Stimulated activated naive B cell treated with anti-CD40 and anti-IgM and Interleukin-4, amounts not matched to agents 10 μg/mL and 1 μg/mL and 100 μg/mL, for 72 hours (primary cell): ENCODE data around the gene FCSK.

Experiments
- ATAC-seq, 2 donors: fragments of 150-1000 bp; cut with Tn5 transposase; replicated peaks; 2 replicates each; pipeline ENCODE4 v1.10.0; 2021; ENCODE audit warnings: moderate library complexity in 1 of 2
- DNase-seq: peaks from one replicate; pipeline ENCODE4 v3.0.0; 2021
- H3K27ac Mint-ChIP-seq: one replicate; pipeline ENCODE4 v1.8.0; 2022; ENCODE audit warnings: mild to moderate bottlenecking, mixed read lengths
- H3K27me3 Mint-ChIP-seq, 2 donors: one replicate each; pipeline ENCODE4 v1.8.0; 2022; ENCODE audit warnings: mixed read lengths in 2 of 2
- H3K36me3 Mint-ChIP-seq, 2 donors: one replicate each; pipeline ENCODE4 v1.8.0; 2022; ENCODE audit warnings: mixed read lengths in 2 of 2, mild to moderate bottlenecking in 1 of 2
- H3K4me1 Mint-ChIP-seq, 2 donors: one replicate each; pipeline ENCODE4 v1.8.0; 2022; ENCODE audit warnings: mixed read lengths in 2 of 2, mild to moderate bottlenecking in 1 of 2
- H3K4me3 Mint-ChIP-seq, 2 donors: one replicate each; pipeline ENCODE4 v1.8.0; 2022; ENCODE audit warnings: mild to moderate bottlenecking in 2 of 2, mixed read lengths in 2 of 2, moderate library complexity in 1 of 2
- H3K9me3 Mint-ChIP-seq, 2 donors: one replicate each; pipeline ENCODE4 v1.8.0; 2022; ENCODE audit warnings: mixed read lengths in 2 of 2, mild to moderate bottlenecking in 1 of 2

The FCSK gene

DNA sequence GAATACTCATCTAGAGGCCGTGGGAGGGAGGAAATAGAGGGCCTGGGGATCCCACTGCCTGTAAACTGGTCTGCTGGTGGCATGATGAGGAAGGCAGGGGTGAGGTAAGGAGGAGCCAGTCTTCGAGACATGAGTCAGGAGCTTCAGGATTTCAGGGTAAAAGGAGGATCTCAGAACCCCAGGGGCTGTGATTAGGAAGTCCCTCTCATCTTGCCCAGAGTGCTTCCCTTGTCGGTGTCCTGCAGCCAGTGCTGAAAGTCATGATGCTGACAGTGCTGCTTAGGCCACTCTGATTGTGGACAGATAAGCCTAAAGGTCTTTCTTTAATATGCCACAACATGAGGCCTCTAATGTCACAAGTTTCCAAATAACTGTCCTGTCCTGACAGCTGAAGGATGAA lies 39.4 kb downstream of the FCSK start:
- peaks cover 0 to 1% of the 10 kb centered on the region in 2 donors for H3K4me1 Mint-ChIP-seq
- ATAC-seq (no peak), DNase-seq (no peak)
- no peaks in the 10 kb centered on the region for H3K9me3 Mint-ChIP-seq
- no peak overlapping the region for H3K4me3 Mint-ChIP-seq
- H3K36me3 Mint-ChIP-seq: peaks cover 19 to 40% of the 10 kb centered on the region in 2 donors
- no peaks in the 10 kb centered on the region for H3K27me3 Mint-ChIP-seq
- no peak overlapping the region for H3K27ac Mint-ChIP-seq

DNA sequence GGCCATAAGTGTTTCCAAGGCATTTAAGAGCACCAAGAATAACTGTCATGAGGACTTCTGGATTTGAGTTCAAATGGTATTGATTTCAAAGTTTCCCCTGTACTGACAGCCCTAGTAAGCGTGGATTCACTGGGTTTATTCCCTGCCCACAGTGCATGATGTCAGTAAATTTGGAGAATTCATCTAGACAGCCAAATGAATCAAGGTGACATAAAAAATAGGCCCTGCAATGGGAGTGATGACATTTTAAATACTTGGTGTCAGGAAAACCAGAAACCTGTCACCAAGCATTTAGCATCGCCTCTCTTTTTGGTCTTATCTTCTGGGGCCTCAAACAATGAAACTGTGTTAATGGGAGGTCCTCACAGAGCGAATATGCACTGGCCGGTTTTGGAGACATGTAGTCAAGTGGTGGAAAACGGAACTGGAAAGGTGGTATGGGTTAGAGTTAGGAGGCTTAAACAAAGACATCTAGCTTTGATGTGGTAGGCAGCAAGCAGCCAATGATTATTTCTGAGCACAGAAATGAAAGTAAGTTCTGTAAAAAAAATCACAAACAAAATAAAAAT lies 39.9 kb downstream of the FCSK start:
- ATAC-seq (no peak), DNase-seq (no peak)
- Mint-ChIP-seq H3K9me3 (no peaks in the 10 kb centered on the region), H3K27me3 (no peaks in the 10 kb centered on the region), H3K27ac (no peak overlapping the region), H3K36me3 (peaks cover 19 to 40% of the 10 kb centered on the region in 2 donors), H3K4me1 (peaks cover 0 to 1% of the 10 kb centered on the region in 2 donors), H3K4me3 (no peak overlapping the region)

- ATAC-seq (no peak), DNase-seq (no peak)
- H3K27ac Mint-ChIP-seq: no peak overlapping the region
- H3K27me3 Mint-ChIP-seq: no peaks in the 10 kb centered on the region
- no peaks in the 10 kb centered on the region for H3K9me3 Mint-ChIP-seq
- H3K4me1 Mint-ChIP-seq: peaks cover 0 to 1% of the 10 kb centered on the region in 2 donors
- H3K36me3 Mint-ChIP-seq: peaks cover 17 to 37% of the 10 kb centered on the region in 2 donors
- H3K4me3 Mint-ChIP-seq: no peak overlapping the region
Measured at GRCh38 chr16:70494777-70495176, 40.4 kb downstream of the FCSK start.

- DNase-seq (no peak), ATAC-seq (no peak)
- H3K4me3 Mint-ChIP-seq: no peak overlapping the region
- H3K27me3 Mint-ChIP-seq: no peaks in the 10 kb centered on the region
- H3K9me3 Mint-ChIP-seq: no peaks in the 10 kb centered on the region
- peaks cover 15 to 30% of the 10 kb centered on the region in 2 donors for H3K36me3 Mint-ChIP-seq
- H3K27ac Mint-ChIP-seq: peak overlapping the region; percentile 31
- peaks cover 0 to 1% of the 10 kb centered on the region in 2 donors for H3K4me1 Mint-ChIP-seq
Measured at GRCh38 chr16:70495425-70496182, 41.2 kb downstream of the FCSK start.

GRCh38 chr16:70496513-70496912 lies 42.1 kb downstream of the FCSK start:
- peak in 1 of 2 donors; percentile 45 for ATAC-seq
- peaks cover 0 to 1% of the 10 kb centered on the region in 2 donors for H3K4me1 Mint-ChIP-seq

DNA sequence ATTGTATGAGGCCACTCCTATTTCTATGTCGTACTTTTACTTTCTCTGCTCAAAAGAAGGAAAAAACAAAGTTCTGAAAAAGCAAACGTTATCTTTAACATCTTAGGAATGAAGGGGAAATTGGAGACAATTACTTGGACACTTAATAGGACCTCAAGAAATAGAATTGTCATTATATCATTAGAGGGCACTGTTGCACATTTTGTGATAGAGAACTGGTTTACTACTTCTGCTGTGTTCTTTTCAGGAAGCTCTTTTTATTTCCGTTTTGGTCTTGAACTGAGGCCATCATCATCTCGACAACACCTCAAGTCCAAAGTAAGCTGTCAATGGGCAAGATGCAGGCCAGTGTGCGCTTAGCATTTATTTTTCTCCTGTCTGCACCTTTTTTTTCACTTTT lies 54.4 kb downstream of the FCSK start:
- H3K9me3 Mint-ChIP-seq: no peaks in the 10 kb centered on the region
- DNase-seq (no peak), ATAC-seq (no peak)
- no peaks in the 10 kb centered on the region for H3K27me3 Mint-ChIP-seq
- no peak overlapping the region for H3K27ac Mint-ChIP-seq
- H3K4me1 Mint-ChIP-seq: peaks cover 5 to 6% of the 10 kb centered on the region in 2 donors
- H3K4me3 Mint-ChIP-seq: no peak overlapping the region
- peaks cover 28% of the 10 kb centered on the region in 2 donors for H3K36me3 Mint-ChIP-seq

More at GRCh38 chr16:70496513-70496912, 42.1 kb downstream of the FCSK start:
- Mint-ChIP-seq H3K36me3 (peaks cover 18 to 35% of the 10 kb centered on the region in 2 donors), H3K27me3 (no peaks in the 10 kb centered on the region), H3K9me3 (no peaks in the 10 kb centered on the region), H3K4me3 (no peak overlapping the region), H3K27ac (no peak overlapping the region)
- no peak for DNase-seq

GRCh38 chr16:70510216-70510615 lies 55.8 kb downstream of the FCSK start:
- no peak overlapping the region for H3K4me3 Mint-ChIP-seq
- H3K27ac Mint-ChIP-seq: no peak overlapping the region
- no peaks in the 10 kb centered on the region for H3K9me3 Mint-ChIP-seq
- DNase-seq (no peak), ATAC-seq (no peak)
- peaks cover 24 to 30% of the 10 kb centered on the region in 2 donors for H3K36me3 Mint-ChIP-seq
- peaks cover 3 to 6% of the 10 kb centered on the region in 2 donors for H3K4me1 Mint-ChIP-seq
- H3K27me3 Mint-ChIP-seq: no peaks in the 10 kb centered on the region

- DNase-seq: no peak
- no peaks in the 10 kb centered on the region for H3K9me3 Mint-ChIP-seq
- no peak for ATAC-seq
- H3K4me1 Mint-ChIP-seq: peaks cover 3 to 6% of the 10 kb centered on the region in 2 donors
- H3K4me3 Mint-ChIP-seq: no peak overlapping the region
- H3K27me3 Mint-ChIP-seq: no peaks in the 10 kb centered on the region
- peaks cover 28 to 30% of the 10 kb centered on the region in 2 donors for H3K36me3 Mint-ChIP-seq
- H3K27ac Mint-ChIP-seq: no peak overlapping the region
Measured at GRCh38 chr16:70511833-70512232, 57.4 kb downstream of the FCSK start.

DNA sequence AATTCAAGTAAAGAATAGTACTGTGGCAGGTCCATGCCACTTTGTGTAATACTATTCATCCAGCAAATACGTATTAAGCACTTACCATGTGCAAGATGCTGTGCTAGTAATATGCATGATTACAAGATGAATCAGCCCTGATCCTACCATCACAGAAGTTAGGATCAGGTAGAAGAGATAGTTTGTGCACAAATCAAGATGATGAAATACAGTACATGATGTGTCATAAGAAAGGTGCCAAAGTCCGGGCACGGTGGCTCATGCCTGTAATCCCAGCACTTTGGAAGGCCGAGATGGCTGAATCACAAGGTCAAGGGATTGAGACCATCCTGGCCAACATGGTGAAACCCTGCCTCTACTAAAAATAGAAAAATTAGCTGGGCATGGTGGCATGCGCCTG lies 58.1 kb downstream of the FCSK start:
- Mint-ChIP-seq H3K27ac (no peak overlapping the region), H3K36me3 (peaks cover 27 to 32% of the 10 kb centered on the region in 2 donors), H3K4me3 (no peak overlapping the region), H3K9me3 (no peaks in the 10 kb centered on the region), H3K4me1 (peaks cover 3 to 6% of the 10 kb centered on the region in 2 donors), H3K27me3 (no peaks in the 10 kb centered on the region)
- ATAC-seq (no peak), DNase-seq (no peak)

DNA sequence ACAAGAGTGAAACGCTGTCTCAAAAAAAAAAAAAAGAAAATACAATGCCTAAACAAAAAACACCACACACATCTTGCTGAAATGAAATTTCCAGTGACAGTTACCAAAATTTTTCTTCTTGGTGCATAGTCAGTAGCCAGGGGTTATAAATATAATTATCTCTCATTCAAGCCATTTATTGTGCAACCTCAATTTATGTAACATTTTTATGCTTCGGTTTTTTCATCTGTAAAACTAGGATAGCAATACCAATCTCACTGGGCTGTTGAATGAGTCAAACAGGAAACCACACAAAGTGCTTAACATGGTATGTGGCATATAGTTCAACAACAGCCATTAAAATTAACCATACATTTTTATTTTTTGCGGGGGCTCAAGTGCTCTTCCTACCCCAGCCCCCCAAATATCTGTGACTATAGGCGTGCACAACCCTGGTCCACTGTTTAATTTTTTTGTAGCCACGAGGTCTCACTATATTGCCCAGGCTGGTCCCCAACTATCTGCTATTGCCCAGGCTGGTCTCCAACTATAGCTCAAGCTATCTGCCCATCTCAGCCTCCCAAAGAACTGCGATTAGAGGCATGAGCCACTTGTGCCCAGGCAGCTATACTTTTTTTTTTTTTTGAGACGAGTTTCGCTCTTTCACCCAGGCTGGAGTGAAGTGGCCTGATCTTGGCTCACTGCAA lies 66.4 kb downstream of the FCSK start:
- Mint-ChIP-seq H3K36me3 (peaks cover 26 to 33% of the 10 kb centered on the region in 2 donors), H3K4me3 (peak overlapping the region in 1 of 2 donors; percentile 6), H3K9me3 (no peaks in the 10 kb centered on the region), H3K27me3 (no peaks in the 10 kb centered on the region), H3K4me1 (peaks cover 8 to 28% of the 10 kb centered on the region in 2 donors), H3K27ac (peak overlapping the region; percentile 51)
- DNase-seq (no peak), ATAC-seq (peak; percentile 15 to 30)

DNA sequence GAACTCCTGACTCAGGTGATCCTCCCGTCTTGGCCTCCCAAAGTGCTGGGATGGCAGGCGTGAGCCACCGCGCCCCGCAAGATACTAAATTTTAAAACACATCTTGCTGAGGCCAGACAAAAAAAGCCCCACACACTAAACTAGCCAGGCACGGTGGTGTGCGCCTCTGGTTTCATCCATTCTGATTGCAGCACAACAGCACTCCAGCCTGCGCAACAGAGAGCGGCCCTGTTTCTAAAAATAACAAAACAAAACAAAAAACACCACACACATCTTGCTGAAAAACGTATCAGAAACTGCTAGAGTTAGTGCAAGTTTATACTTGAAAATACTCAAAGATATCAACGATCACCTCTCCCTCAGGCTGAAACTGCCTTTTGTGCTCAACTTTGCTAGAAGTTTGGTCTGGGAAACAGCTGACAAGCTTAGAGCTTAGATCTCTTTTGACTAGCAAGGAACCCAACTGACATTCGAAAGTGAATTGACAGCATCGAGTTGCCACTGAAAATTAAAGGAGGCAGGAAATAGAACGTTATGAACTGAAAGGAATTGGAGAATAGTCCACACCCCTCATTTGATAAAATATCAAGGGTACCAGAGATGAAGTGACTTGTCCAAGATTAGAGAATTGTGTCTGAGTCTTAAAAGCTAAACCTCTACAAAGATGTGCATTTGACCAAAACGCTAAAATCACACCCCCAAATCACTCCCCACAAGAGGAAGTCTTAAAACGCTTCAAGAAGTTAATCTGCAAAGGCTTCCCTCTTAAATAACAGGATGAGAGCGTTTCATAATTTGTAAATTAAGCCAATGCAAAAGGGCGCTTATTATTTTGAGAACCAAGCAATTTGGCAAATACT lies 68.1 kb downstream of the FCSK start:
- DNase-seq: no peak
- H3K4me1 Mint-ChIP-seq: peaks cover 18 to 42% of the 10 kb centered on the region in 2 donors

DNA sequence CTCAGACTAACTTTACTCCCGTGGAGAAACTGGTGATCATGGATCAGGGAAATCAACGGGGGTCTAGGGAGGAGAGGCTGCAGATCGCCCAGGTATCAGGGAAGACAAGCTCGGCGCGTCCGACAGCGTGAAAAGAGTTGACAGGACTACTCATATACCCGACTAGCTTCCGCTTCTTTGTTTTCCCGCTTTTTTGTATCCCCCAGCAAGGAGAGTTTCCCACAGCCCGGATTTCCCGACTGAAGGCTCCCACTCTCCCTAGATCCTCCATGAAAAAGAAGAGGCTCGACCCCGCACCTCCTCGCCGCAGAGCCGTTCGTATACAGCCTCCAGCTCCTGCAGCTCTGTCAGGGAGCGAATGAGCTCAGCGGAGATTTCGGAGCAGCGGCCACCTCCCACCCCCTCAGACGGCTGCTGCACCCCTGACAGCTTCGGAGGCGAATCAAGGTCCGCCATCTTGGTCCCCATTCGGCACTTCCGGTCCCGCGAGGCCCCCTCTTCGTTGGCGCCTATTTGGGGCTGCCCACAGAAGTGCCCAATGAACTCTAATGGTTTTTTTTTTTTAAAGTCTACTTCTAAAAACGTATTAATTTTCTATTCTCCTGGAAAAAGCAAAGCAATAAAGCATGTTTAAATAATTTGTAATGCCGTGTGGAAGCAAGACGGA lies 68.8 kb downstream of the FCSK start, which contains the start of gene COG4:
Gene COG4 (minus strand): TSS at position 479 of the 667 bp plus-strand sequence. CDS start 11 bp downstream, at position 468.
- DNase-seq (peak; percentile 84), ATAC-seq (peak; percentile 82 to 87)
- Mint-ChIP-seq H3K4me3 (peak within 1 kb of the TSS; percentile 94 to 98), H3K4me1 (peaks cover 20 to 46% of the 10 kb centered on the region in 2 donors), H3K27me3 (no peaks in the 10 kb centered on the region), H3K36me3 (peaks cover 35 to 36% of the 10 kb centered on the region in 2 donors), H3K27ac (peak within 1 kb of the TSS; percentile 99), H3K9me3 (no peaks in the 10 kb centered on the region)

More for the DNA sequence above, 68.1 kb downstream of the FCSK start:
- Mint-ChIP-seq H3K4me3 (peak overlapping the region; percentile 94 to 98), H3K27me3 (no peaks in the 10 kb centered on the region), H3K36me3 (peaks cover 34 to 39% of the 10 kb centered on the region in 2 donors), H3K27ac (peak overlapping the region; percentile 99), H3K9me3 (no peaks in the 10 kb centered on the region)
- ATAC-seq: no peak

GRCh38 chr16:70523743-70524398 lies 69.5 kb downstream of the FCSK start, which contains the start of gene SF3B3:
Gene SF3B3, plus strand, starts transcription at chr16:70523816. Its CDS starts 2,841 bp downstream, at chr16:70526657.
- H3K4me1 Mint-ChIP-seq: peaks cover 20 to 46% of the 10 kb centered on the region in 2 donors
- ATAC-seq (peak; percentile 75 to 81), DNase-seq (peak; percentile 69)
- H3K36me3 Mint-ChIP-seq: peaks cover 36 to 40% of the 10 kb centered on the region in 2 donors
- no peaks in the 10 kb centered on the region for H3K27me3 Mint-ChIP-seq
- H3K4me3 Mint-ChIP-seq: peak within 1 kb of the TSS; percentile 94 to 98
- H3K9me3 Mint-ChIP-seq: no peaks in the 10 kb centered on the region
- peak within 1 kb of the TSS; percentile 99 for H3K27ac Mint-ChIP-seq
